Heart left ventricle (tissue), 16 donors: Measurements from ENCODE around the gene BLZF1. TPM values are rescaled to one million over a fixed set of nuclear protein-coding genes. Genes with fewer than 3 reads are reported as not detected.

Experiments
- ATAC-seq, 4 donors: fragments of 200-7000 bp; cut with Tn5 transposase; one replicate each; pipeline ENCODE4 v1.9.1; 2020 to 2022; ENCODE audit warnings: moderate library complexity in 4 of 4, mild to moderate bottlenecking in 3 of 4, moderate number of reproducible peaks in 1 of 4
- DNase-seq, 5 donors: peaks; one replicate each; pipeline ENCODE4 v3.0.0-alpha.2; 2020
- H3K27ac ChIP-seq, 12 donors: fragments of 200-600 bp; sonication (generic) in 4 of 12; one replicate each; pipeline versions ENCODE4 v1.5.0 to v1.8.0; 2016 to 2022; ENCODE audit warnings: mild to moderate bottlenecking in 2 of 12
- H3K27me3 ChIP-seq, 9 donors: fragments of 200-600 bp; sonication (generic) in 2 of 9; one replicate each; pipeline versions ENCODE4 v1.5.1 to v1.8.0; 2016 to 2022; ENCODE audit warnings: mild to moderate bottlenecking in 3 of 9
- H3K36me3 ChIP-seq, 9 donors: fragments of 200-600 bp; sonication (generic) in 2 of 9; one replicate each; pipeline versions ENCODE4 v1.5.0 to v1.8.0; 2018 to 2022; ENCODE audit warnings: mild to moderate bottlenecking in 2 of 9
- H3K4me1 ChIP-seq, 12 donors: fragments of 200-600 bp; sonication (generic) in 4 of 12; one replicate each; pipeline versions ENCODE4 v1.5.0 to v1.8.0; 2016 to 2022; ENCODE audit warnings: mild to moderate bottlenecking in 3 of 12
- H3K4me3 ChIP-seq, 12 donors: fragments of 200-600 bp; sonication (generic) in 4 of 12; one replicate each; pipeline versions ENCODE4 v1.5.0 to v1.8.0; 2017 to 2022; ENCODE audit warnings: mild to moderate bottlenecking in 9 of 12, moderate library complexity in 4 of 12
- H3K9me3 ChIP-seq, 12 donors: fragments of 200-600 bp; sonication (generic) in 4 of 12; one replicate each; pipeline versions ENCODE4 v1.5.0 to v1.8.0; 2016 to 2022; ENCODE audit warnings: mild to moderate bottlenecking in 1 of 12
- CTCF ChIP-seq, 12 donors: fragments of 200-600 bp; sonication (generic) in 4 of 12; IDR thresholded peaks; one replicate each; pipeline versions ENCODE4 v1.5.0 to v1.8.0; 2018 to 2022; ENCODE audit warnings: antibody characterized with exemption in 12 of 12, mild to moderate bottlenecking in 5 of 12
- POLR2A ChIP-seq, 2 donors: fragments of 450-650 bp; IDR thresholded peaks; one replicate each; pipeline ENCODE4 v1.6.1; 2017; ENCODE audit warnings: antibody characterized with exemption in 2 of 2, mild to moderate bottlenecking in 2 of 2, moderate library complexity in 2 of 2
- WGBS, 4 donors: extraction: QIAGEN DNeasy Blood & Tissue Kit in 2 of 4; methylation state at CpG; one replicate each; pipeline versions ENCODE4 v1.1.5 to v1.1.7; 2013 to 2018; 5-methylcytosine and 5-hydroxymethylcytosine counted together
- intact Hi-C, 10 donors: fragments of 100-400 bp; cut with DNase I; formaldehyde crosslinking; loops; one replicate each; pipeline versions ENCODE4 v1.11.1 to v1.14.2; 2022
- polyA plus RNA-seq, 2 donors: library from polyadenylated mRNA; stranded (reverse); fragments of 200-250 nt; gene quantifications; one replicate each; pipeline ENCODE4 v1.2.3, GENCODE V29; 2013
- total RNA-seq, 9 donors: library from RNA; depleted of rRNA in 2 of 9; stranded (reverse); fragments of >200 nt in 2 of 9; fragmentation: NEBNext Ultra II Directional in 3 of 9; extraction: Animal tissue kit (Norgen Biotek cat#: 25700) in 3 of 9; gene quantifications; one replicate each; pipeline versions ENCODE4 v1.1.0 to v1.2.4, GENCODE V29; 2016 to 2023
- donor health status: ischemic (EF 13 %, LVEDD 7.1; RV severe dilation, severe dysfunction).
- donor health status: healthy with polysubstance abuse.
- donor health status: DM: no; HTN: yes; CAD: no.
- donor health status: DM: no; HTN: no; CAD: no.
- donor health status: ischemic (EF 25% LVEDD 6.9; RV normal size, moderate dysfunction).
- donor health status: ischemic (EF 25% LVEDD 5.7; RV mildly dilated, moderate dysfunction).
- donor health status: healthy.
- donor health status: DM: yes; HTN: yes; CAD: no.
- donor health status: ischemic (EF 35%, LVEDD 5.7; RV mildly dilated, moderate dysfunction).
- donor health status: nonischemic (EF 11% LVEDD 7.7; RV severe dilation, severe dysfunction).
- donor health status: DM: yes; HTN: yes; CAD: no.
- donor health status: PGD.
- donor health status: ischemic (EF 29% LVEDD 5.4; RV normal size, mild dysfunction).
- donor health status: nonischemic (EF 23%, LVEDD 6.1; RV moderate dilation, normal function).

Gene BLZF1
- total and polyA plus RNA-seq, 11 donors = 7.5 to 31.3 (median 22.7) TPM

DNA sequence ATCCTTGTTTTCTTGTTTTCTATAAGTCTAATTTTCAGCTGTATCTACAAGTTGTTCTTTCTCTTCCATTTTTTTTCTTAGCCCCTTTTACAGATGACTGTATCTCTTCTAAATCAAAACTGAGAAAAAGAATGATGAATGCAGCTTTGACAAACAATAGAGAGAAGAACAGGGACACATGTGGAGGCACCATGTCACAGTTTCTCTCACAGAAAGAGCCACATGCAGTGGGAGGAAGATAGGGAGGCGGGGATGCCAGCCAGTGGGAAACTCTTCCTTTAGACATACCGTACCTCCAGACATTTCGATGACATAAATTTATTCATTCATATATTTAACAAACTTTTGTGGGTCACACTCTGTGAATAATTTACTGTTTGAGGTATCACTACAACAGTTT lies 45.9 kb upstream of the BLZF1 start:
- intact Hi-C loops = no loop called here
- no peak for DNase-seq
- no peaks in the 10 kb centered on the region for H3K9me3 ChIP-seq
- no peaks in the 10 kb centered on the region for H3K27me3 ChIP-seq
- H3K27ac ChIP-seq = no peak overlapping the region
- 98 to 99% (median 99%) methylated on average over 3 of the region's 3 CpGs for WGBS, 4 donors
- H3K36me3 ChIP-seq = peaks cover 0 to 6% (median 0%) of the 10 kb centered on the region in 9 donors
- H3K4me1 ChIP-seq = peaks cover 0 to 12% (median 0%) of the 10 kb centered on the region in 12 donors
- TF ChIP-seq POLR2A (IDR thresholded peaks at IDR 0.05) (no peak), CTCF (IDR thresholded peaks at IDR 0.05) (no peak)
- no peak for ATAC-seq
- no peak overlapping the region for H3K4me3 ChIP-seq

DNA sequence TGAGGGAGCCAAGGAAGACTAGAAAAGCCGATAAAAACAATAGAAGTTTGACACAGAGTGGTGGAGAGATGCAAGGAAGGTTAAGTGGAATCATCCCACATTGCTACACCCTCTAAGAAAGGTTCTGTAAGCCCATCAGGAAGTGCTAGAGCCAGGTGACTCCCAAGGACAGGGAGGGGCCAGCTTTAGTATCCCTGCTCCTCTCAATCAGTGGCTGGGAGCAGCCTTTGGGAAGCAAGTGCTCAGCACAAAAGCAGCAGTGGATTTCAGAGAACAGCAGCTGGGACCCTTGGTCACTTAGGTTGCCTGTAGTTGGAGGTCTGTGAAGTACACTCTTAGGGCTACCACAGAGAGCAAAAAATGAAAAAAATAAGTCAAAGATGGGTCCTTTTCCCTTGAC lies 42.9 kb upstream of the BLZF1 start:
- no peak for DNase-seq
- Histone ChIP-seq H3K27me3 (no peaks in the 10 kb centered on the region), H3K27ac (no peak overlapping the region), H3K9me3 (peaks cover 0 to 13% (median 0%) of the 10 kb centered on the region in 12 donors), H3K4me3 (no peak overlapping the region), H3K36me3 (peaks cover 0 to 6% (median 0%) of the 10 kb centered on the region in 9 donors), H3K4me1 (peaks cover 0 to 14% (median 0%) of the 10 kb centered on the region in 12 donors)
- intact Hi-C loops = no loop called here
- TF ChIP-seq POLR2A (IDR thresholded peaks at IDR 0.05) (no peak), CTCF (IDR thresholded peaks at IDR 0.05) (no peak)
- WGBS, 4 donors = 88 to 96% (median 91%) methylated on average over 1 of the region's 1 CpG
- ATAC-seq = no peak

DNA sequence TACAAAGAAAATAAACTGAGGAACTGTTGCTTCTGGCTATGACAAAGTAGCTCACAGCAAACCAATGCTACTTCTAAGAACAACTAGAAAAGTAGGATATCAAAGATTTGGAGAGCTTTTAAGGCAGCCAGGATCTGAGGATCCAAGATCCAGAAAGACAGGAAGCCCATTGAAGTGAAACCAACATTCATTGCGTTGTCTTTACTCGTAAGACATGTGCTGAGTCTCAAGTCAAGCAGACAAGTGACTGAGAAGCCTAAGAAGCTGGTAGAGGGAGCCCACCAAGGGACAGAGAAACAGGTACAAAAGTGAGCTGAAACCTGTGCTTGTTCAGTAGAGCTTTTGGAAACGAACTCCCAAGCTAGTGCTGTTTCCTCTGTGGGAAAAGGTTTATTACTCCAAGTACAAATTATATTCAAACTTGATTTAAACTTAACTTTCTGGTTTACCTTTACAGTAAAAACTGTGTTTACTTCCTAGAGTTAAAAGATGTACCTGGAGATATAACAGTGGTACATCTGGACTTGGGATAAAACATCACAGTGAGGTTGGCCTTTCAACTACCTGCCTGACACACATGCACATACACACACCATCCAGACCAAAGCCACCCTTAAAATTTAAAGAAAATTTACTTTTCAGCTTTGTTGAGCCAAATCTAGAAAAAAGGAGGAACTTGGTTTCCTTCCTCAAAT lies 41.6 kb upstream of the BLZF1 start:
- WGBS, 4 donors = 62 to 80% (median 68%) methylated on average over 3 of the region's 3 CpGs
- peaks cover 0 to 6% (median 0%) of the 10 kb centered on the region in 9 donors for H3K36me3 ChIP-seq
- peak overlapping the region in 1 of 12 donors; percentile 21 for H3K27ac ChIP-seq
- H3K27me3 ChIP-seq = no peaks in the 10 kb centered on the region
- no peak for TF ChIP-seq CTCF (IDR thresholded peaks at IDR 0.05)
- TF ChIP-seq POLR2A (IDR thresholded peaks at IDR 0.05) = no peak
- peaks cover 0 to 25% (median 1%) of the 10 kb centered on the region in 12 donors for H3K9me3 ChIP-seq
- no peak overlapping the region for H3K4me3 ChIP-seq
- intact Hi-C loops = no loop called here
- H3K4me1 ChIP-seq = peaks cover 0 to 14% (median 0%) of the 10 kb centered on the region in 12 donors
- no peak for DNase-seq
- no peak for ATAC-seq

DNA sequence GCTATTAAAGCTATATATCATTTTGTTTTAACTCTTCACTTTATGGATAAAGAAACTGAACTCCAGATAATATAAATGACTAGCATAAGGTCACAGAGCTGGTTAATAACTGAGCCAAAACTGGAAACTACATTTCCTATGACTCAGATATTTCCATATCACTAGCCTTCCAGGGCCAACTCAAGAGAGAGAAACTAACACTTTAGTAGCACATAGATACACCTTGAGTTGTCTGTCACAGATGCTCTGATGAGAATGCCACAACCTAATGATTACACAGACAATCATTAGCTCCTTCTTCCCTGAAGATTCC lies 41.1 kb upstream of the BLZF1 start:
- Histone ChIP-seq H3K36me3 (peaks cover 0 to 6% (median 0%) of the 10 kb centered on the region in 9 donors), H3K27me3 (no peaks in the 10 kb centered on the region), H3K4me1 (peaks cover 0 to 14% (median 0%) of the 10 kb centered on the region in 12 donors), H3K4me3 (no peak overlapping the region), H3K27ac (peak overlapping the region in 1 of 12 donors; percentile 21), H3K9me3 (peaks cover 0 to 30% (median 5%) of the 10 kb centered on the region in 12 donors)
- ATAC-seq = no peak
- DNase-seq = no peak
- TF ChIP-seq POLR2A (IDR thresholded peaks at IDR 0.05) (no peak), CTCF (IDR thresholded peaks at IDR 0.05) (no peak)
- intact Hi-C loops = no loop called here
